Measurements from ENCODE around the gene ACADVL. TPM values are rescaled to one million over a fixed set of nuclear protein-coding genes. Genes with fewer than 3 reads are reported as not detected.

Gene ACADVL
- total and polyA plus RNA-seq, 4 donors, result 185 to 1,301 (median 1,109) TPM

DNA sequence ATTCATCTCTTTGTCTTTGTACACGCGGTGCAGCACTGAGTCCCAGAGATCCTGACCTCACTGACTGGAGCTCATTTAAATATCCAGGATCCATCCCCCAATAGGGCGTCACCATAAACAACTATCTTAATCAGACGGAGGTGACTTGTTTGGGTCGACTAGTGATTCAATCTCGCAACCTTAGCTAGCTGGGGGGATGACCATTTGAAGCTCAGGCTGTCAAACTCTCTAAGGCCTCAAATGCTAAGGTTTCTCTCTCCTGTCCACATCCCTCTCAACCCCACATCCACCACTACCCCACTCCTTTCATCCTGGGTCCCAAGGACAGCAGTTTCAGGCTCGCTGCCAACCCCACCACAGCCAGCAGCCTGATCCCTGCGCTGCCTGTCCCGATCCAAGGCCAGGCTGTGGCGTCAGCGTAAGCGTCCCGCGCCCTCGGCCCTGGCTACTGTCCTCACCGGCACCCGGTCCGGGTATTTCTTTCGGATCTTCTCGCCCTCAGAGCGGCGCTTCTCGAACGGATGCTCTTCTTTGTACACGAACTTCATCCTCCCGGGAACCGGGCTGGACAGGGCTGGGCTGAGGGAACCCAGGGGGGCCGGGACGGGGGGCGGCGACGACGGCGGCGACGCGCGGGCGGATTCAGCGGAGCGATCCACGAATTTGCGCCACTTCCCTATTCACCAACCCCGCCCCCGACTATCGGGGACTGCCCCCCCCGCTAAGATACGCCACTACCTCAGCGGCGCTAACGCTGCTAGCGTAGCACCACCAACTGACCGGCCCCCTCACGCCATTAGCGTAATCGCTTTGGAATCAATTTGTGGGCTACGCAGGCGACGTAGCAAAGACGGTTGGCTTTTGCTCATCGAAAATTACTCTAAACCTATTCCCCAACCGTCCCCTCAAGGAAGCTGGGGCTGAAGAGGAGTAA lies 22.3 kb downstream of the ACADVL start, which contains the start of gene GABARAP:
Gene GABARAP (minus strand): TSS at position 667 of the 934 bp plus-strand sequence. CDS start 119 bp downstream, at position 548.
- H3K4me3 ChIP-seq (ENCODE audit: low read depth in 1 of 3, low read length in 3 of 3), result peak within 1 kb of the TSS; percentile 74 to 93 (median 91)
- TF ChIP-seq NR2F2 (IDR thresholded peaks at IDR 0.05) (peak; percentile 6), FOXA2 (IDR thresholded peaks at IDR 0.05) (no peak), EGR1 (IDR thresholded peaks at IDR 0.05; ENCODE audit: low read depth in 2 of 2) (peak; percentile 83 to 93), HNF4G (IDR thresholded peaks at IDR 0.05) (no peak), HNF4A (conservative IDR thresholded peaks at IDR 0.05) (peak in 1 of 2 donors; percentile 7), JUND (IDR thresholded peaks at IDR 0.05) (no peak), SP1 (IDR thresholded peaks at IDR 0.05) (no peak), YY1 (IDR thresholded peaks at IDR 0.05) (no peak), FOXA1 (IDR thresholded peaks at IDR 0.05) (no peak), TAF1 (conservative IDR thresholded peaks at IDR 0.05) (no peak), RXRA (IDR thresholded peaks at IDR 0.05) (peak in 1 of 2 donors; percentile 18), GABPA (IDR thresholded peaks at IDR 0.05 in 1 of 2, conservative IDR thresholded peaks at IDR 0.05 in 1 of 2) (no peak), RAD21 (IDR thresholded peaks at IDR 0.05) (no peak)
- TF ChIP-seq, protein P1, sequence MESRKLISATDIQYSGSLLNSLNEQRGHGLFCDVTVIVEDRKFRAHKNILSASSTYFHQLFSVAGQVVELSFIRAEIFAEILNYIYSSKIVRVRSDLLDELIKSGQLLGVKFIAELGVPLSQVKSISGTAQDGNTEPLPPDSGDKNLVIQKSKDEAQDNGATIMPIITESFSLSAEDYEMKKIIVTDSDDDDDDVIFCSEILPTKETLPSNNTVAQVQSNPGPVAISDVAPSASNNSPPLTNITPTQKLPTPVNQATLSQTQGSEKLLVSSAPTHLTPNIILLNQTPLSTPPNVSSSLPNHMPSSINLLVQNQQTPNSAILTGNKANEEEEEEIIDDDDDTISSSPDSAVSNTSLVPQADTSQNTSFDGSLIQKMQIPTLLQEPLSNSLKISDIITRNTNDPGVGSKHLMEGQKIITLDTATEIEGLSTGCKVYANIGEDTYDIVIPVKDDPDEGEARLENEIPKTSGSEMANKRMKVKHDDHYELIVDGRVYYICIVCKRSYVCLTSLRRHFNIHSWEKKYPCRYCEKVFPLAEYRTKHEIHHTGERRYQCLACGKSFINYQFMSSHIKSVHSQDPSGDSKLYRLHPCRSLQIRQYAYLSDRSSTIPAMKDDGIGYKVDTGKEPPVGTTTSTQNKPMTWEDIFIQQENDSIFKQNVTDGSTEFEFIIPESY (IDR thresholded peaks at IDR 0.05), result no peak
- TF ChIP-seq, protein P2, sequence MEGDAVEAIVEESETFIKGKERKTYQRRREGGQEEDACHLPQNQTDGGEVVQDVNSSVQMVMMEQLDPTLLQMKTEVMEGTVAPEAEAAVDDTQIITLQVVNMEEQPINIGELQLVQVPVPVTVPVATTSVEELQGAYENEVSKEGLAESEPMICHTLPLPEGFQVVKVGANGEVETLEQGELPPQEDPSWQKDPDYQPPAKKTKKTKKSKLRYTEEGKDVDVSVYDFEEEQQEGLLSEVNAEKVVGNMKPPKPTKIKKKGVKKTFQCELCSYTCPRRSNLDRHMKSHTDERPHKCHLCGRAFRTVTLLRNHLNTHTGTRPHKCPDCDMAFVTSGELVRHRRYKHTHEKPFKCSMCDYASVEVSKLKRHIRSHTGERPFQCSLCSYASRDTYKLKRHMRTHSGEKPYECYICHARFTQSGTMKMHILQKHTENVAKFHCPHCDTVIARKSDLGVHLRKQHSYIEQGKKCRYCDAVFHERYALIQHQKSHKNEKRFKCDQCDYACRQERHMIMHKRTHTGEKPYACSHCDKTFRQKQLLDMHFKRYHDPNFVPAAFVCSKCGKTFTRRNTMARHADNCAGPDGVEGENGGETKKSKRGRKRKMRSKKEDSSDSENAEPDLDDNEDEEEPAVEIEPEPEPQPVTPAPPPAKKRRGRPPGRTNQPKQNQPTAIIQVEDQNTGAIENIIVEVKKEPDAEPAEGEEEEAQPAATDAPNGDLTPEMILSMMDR (IDR thresholded peaks at IDR 0.05; ENCODE audit: low read depth, low read length, missing input control), result no peak
- TF ChIP-seq, protein P3, sequence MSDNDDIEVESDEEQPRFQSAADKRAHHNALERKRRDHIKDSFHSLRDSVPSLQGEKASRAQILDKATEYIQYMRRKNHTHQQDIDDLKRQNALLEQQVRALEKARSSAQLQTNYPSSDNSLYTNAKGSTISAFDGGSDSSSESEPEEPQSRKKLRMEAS (IDR thresholded peaks at IDR 0.05), result peak; percentile 31
- TF ChIP-seq, protein P4, sequence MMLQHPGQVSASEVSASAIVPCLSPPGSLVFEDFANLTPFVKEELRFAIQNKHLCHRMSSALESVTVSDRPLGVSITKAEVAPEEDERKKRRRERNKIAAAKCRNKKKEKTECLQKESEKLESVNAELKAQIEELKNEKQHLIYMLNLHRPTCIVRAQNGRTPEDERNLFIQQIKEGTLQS (IDR thresholded peaks at IDR 0.05), result no peak
- TF ChIP-seq, protein P5, sequence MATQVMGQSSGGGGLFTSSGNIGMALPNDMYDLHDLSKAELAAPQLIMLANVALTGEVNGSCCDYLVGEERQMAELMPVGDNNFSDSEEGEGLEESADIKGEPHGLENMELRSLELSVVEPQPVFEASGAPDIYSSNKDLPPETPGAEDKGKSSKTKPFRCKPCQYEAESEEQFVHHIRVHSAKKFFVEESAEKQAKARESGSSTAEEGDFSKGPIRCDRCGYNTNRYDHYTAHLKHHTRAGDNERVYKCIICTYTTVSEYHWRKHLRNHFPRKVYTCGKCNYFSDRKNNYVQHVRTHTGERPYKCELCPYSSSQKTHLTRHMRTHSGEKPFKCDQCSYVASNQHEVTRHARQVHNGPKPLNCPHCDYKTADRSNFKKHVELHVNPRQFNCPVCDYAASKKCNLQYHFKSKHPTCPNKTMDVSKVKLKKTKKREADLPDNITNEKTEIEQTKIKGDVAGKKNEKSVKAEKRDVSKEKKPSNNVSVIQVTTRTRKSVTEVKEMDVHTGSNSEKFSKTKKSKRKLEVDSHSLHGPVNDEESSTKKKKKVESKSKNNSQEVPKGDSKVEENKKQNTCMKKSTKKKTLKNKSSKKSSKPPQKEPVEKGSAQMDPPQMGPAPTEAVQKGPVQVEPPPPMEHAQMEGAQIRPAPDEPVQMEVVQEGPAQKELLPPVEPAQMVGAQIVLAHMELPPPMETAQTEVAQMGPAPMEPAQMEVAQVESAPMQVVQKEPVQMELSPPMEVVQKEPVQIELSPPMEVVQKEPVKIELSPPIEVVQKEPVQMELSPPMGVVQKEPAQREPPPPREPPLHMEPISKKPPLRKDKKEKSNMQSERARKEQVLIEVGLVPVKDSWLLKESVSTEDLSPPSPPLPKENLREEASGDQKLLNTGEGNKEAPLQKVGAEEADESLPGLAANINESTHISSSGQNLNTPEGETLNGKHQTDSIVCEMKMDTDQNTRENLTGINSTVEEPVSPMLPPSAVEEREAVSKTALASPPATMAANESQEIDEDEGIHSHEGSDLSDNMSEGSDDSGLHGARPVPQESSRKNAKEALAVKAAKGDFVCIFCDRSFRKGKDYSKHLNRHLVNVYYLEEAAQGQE (IDR thresholded peaks at IDR 0.05), result peak; percentile 8
- peaks cover 3 to 31% (median 20%) of the 10 kb centered on the region in 4 donors for H3K36me3 ChIP-seq (ENCODE audit: control insufficient read depth in 4 of 4, insufficient read depth in 3 of 4, low read depth in 1 of 4, low read length in 3 of 4)
- peak within 1 kb of the TSS; percentile 91 to 100 for H3K9ac ChIP-seq (ENCODE audit: low read depth in 1 of 2, low read length in 2 of 2)
- no peaks in the 10 kb centered on the region for H3K9me3 ChIP-seq (ENCODE audit: control insufficient read depth in 4 of 4, low read length in 3 of 4)
- peak within 1 kb of the TSS; percentile 98 to 99 for H3K27ac ChIP-seq (ENCODE audit: low read depth in 1 of 2, low read length in 2 of 2)
- DNase-seq (ENCODE audit: low spot score), result peak; percentile 98
- H3K27me3 ChIP-seq (ENCODE audit: control insufficient read depth in 4 of 4, insufficient read depth in 4 of 4, low read length in 3 of 4), result no peaks in the 10 kb centered on the region
- H3K4me1 ChIP-seq (ENCODE audit: control insufficient read depth in 4 of 4, insufficient read depth in 4 of 4, low read length in 3 of 4), result peaks cover 2 to 36% (median 30%) of the 10 kb centered on the region in 4 donors
- under 1% methylated on average over 62 of the region's 62 CpGs for WGBS

All from liver (tissue), 9 donors.